ENCODE measurements around the gene SVOP. TPM values are rescaled to one million over a fixed set of nuclear protein-coding genes. Genes with fewer than 3 reads are reported as not detected.

SVOP gene
- total RNA-seq, 1 donor from 2014 or later = 5.5 TPM

DNA sequence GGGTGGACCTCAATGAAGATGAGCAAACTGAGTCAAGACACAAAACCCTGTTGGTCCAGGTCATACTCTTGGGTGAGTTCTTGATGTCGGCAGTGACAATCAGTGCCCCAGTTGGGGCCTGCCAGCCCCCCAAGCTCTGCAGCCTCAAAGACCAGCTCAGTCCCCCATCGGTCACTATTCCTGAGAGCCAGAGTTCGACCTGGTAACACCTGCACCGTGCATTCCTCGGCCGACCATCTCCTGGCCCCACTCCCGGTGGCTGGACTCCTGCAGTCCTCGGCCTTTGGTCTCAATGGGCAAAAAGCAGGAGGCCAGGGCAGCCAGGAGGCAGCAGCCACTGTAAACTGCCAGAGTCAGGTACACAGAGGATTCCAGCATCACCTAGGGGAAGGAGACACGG is 108.5 kb downstream of the SVOP start:
- ATAC-seq (no peak), DNase-seq (ENCODE audit: missing footprints) (no peak)
- intact Hi-C loops (cut with DNase I) = no loop called here

DNA sequence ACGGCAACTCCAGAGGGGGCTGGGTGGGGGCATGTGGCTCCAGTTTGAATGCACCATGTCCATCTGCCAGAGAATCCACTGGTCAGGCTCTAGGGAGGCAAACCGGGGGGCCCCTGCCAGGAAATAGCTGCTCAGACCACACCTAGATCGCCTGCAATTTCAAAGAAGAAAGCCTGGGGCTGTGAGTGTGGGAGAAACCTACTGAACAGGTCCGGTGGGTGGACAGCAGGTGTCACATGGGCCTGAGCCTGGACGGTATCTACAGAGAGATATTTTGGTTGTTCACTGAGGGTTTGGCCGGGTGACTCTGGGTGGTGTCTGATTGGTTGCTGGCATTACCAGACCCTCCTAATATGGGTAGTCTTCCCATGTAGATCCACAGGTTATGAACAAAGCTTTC is 109.0 kb downstream of the SVOP start:
- ATAC-seq (no peak), DNase-seq (ENCODE audit: missing footprints) (no peak)
- intact Hi-C loops (cut with DNase I) = no loop called here

DNA sequence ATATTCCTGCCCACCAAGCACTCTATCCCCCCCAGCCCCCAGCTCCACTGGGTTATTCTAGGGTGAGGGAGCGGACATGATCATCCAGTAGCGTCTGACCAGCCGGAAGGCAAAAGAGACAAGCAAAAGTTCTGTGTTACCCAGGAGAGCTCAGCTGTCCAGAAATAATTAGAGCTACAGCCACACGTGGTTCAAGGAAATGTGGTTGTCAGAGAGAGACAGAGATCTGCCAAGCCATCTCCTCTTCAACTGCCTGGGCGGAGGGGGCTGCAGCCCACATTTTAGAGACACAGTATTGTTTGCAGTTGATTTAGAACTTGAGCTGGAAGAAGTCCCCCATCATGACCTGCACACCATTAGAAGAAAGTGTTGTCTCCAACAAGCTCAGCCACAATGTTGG is 110.5 kb downstream of the SVOP start:
- DNase-seq (ENCODE audit: missing footprints) (no peak), ATAC-seq (no peak)
- intact Hi-C loops (cut with DNase I) = no loop called here

DNA sequence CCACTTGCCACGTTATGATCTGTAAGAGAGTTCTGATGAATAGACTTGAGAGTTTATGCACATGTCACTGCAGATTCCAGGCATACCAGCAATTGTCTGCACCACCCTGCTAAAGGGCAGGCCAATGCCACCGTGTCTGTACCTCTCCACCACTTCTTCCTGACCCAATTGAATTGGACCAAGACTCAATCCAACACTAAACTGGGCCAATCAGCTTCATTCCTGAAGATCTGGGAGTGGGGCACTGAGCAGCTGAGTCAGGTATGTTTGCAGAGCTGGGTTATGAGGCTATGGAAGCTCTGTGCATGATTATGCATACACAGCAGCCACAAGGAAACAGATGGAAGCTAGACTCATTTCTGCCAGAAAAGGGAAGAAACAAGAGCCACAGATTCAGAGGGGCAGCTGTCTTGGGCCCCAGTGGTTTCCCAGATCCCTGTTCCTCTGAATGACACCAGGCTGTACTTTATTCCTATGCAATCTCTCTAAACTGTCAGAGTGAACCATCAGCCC is 113.0 kb downstream of the SVOP start:
- ATAC-seq = peak; percentile 79

DNA sequence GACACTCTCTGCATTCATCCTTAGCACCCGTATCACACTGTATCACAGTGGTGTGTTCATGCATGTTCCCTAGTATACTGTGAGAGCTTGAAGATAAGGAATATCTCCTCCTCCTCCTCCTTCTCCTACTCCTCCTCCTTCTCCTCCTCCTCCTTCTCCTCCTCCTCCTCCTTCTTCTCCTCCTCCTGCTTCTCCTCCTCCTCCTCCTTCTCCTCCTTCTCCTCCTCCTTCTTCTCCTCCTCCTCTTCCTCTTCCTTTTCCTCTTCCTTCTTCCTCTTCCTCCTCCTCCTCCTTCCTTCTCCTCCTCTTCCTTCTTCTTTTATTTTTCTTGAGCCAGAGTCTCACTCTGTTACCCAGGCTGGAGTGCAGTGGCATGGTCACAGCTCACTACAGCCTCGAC is 113.9 kb downstream of the SVOP start:
- ATAC-seq (no peak), DNase-seq (ENCODE audit: missing footprints) (no peak)
- intact Hi-C loops (cut with DNase I) = no loop called here

More for the DNA sequence above, 113.0 kb downstream of the SVOP start:
- no peak for DNase-seq (ENCODE audit: missing footprints)
- intact Hi-C loops (cut with DNase I) = no loop called here

DNA sequence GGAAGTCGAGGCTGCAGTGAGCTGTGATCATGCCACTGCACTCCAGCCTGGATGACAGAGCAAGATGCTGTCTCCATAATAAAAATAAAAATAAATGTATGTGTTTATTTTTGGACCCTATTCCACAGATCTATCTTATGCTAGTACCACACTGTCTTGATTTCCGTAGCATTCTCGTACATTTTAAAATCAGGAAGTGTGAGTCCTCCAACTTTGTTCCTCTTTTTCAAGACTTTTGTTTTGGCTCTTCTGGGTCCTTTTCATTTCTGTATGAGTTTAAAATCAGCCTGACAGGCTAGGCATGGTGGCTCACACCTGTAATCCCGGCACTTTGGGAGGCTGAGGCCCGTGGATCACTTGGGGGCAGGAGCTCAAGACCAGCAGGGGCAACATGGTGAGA is 115.1 kb downstream of the SVOP start:
- DNase-seq (ENCODE audit: missing footprints) = no peak
- intact Hi-C loops (cut with DNase I) = no loop called here
- ATAC-seq = no peak

DNA sequence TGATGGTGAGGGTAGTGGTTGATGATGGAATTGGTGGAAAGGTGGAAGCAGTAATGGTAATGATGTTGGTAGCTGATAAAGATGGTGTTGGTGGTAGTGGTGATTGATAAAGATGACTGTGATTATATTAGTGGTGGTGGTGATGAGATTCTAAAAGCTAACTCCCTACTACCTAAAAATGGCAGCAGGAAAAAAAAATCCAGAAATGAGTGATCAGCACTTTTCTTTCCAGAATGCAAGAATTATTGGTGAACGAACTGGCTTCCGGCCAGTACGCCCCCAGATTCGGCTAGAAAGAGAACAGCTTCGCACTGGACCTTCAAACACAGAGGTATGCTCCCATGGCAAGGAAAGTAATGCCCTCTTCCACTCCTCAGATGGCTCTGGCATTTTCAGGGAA is 121.7 kb downstream of the SVOP start:
- intact Hi-C loops (cut with DNase I) = no loop called here
- no peak for DNase-seq (ENCODE audit: missing footprints)
- ATAC-seq = no peak

DNA sequence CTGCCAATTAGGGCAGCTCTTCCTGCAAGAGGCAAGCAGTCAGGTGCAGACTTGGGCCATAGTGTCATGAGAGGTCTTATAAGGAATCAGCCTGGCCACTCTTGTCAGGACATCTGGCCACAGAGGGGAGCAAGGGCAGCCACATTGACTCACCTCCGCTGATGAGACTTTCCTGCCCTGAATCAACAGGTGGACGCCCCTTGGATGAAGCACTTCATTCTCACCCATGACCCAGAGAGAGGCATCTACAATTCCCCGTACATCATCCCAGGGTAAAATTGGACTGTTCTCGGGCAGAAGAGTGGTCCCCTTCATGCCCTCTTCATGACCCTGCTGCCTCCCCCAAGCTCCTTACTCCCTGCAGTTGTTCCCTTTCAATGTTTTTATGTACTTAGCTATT is 124.1 kb downstream of the SVOP start:
- ATAC-seq = no peak
- intact Hi-C loops (cut with DNase I) = no loop called here
- no peak for DNase-seq (ENCODE audit: missing footprints)

DNA sequence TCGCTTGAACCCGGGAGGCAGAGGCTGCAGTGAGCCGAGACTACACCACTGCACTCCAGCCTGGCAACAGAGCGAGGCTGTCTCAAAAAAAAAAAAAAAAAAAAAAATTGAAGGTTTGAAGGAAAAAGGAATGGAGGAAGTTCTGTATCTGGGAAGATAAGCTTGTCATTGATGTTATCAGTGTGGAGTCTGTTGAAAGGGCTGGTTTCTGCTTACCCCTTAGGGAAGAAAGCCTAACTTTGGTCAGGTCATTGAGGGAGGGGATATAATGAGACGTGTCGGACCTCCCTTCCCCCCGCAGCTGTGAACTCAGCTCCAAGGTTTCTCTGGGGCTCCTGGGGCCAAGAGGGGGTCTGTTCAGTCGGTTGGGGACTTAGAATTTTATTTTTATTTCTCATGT is 124.5 kb downstream of the SVOP start:
- intact Hi-C loops (cut with DNase I) = no loop called here
- DNase-seq (ENCODE audit: missing footprints) = no peak
- no peak for ATAC-seq

DNA sequence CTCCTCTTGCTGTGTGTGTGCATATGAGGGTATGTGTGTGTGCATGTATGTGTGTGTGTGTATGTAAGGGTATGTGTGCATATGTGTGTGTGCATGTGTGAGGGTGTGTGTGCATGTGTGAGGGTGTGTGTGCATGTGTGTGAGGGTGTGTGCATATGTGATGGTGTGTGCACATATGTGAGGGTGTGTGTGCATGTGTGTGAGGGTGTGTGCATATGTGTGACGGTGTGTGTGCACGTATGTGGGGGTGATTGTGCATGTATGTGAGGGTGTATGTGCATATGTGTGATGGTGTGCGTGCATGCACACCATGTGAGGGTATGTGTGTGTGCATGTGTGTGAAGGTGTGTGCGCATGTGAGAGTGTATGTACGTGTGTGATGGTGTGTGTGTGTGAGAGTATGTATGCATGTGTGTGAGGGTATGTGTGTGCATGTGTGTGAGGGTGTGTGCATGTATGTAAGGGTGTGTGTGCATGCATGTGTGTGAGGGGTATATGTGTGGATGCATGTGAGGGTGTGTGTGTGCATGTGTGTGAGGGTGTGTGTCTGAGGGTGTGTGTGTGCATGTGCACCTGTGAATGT is 125.6 kb downstream of the SVOP start:
- intact Hi-C loops (cut with DNase I) = no loop called here
- DNase-seq (ENCODE audit: missing footprints) (no peak), ATAC-seq (no peak)

DNA sequence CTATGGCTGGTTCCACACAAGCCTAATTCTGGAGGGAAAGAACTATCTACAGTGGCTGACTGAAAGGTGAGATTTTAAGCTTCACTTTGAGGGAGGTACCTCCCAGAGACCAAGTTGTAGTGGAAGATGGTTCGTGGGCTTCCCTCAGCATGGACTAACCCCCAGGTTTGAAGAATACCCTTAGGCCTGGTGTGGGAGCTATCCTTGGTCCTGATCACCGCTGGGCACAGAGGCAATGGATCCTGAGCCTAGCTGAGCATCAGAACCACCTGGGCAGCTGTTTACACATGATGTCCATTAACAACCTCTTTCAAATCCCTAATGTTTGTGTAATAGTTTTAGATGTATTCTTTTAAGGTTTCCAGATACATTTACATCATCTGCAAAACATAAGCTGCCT is 130.7 kb downstream of the SVOP start:
- DNase-seq (ENCODE audit: missing footprints) (no peak), ATAC-seq (no peak)
- intact Hi-C loops (cut with DNase I) = no loop called here

DNA sequence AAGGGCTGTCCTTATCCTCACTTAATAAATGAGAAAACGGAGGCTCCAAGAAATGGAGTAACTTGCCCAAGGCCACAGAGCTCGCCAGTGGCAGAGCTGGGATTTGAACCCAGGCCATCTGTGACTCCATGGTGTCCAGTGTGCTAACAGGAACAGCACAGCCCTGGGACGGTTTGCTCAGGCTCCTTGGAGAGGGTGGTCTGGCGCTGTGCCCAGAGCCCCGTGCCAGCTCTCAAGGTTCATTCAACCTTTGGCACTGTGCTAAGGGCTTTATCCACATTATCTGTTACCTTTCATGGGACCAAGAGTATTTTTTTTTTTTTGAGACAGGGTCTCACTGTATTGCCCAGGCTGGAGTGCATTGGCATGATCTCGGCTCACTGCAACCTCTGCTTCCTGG is 132.8 kb downstream of the SVOP start:
- no peak for ATAC-seq
- intact Hi-C loops (cut with DNase I) = loop anchor here (10.0 kb wide), 1 partner anchor 207 kb away; the partner anchor contains the start of genes ALKBH2 and UNG

DNA sequence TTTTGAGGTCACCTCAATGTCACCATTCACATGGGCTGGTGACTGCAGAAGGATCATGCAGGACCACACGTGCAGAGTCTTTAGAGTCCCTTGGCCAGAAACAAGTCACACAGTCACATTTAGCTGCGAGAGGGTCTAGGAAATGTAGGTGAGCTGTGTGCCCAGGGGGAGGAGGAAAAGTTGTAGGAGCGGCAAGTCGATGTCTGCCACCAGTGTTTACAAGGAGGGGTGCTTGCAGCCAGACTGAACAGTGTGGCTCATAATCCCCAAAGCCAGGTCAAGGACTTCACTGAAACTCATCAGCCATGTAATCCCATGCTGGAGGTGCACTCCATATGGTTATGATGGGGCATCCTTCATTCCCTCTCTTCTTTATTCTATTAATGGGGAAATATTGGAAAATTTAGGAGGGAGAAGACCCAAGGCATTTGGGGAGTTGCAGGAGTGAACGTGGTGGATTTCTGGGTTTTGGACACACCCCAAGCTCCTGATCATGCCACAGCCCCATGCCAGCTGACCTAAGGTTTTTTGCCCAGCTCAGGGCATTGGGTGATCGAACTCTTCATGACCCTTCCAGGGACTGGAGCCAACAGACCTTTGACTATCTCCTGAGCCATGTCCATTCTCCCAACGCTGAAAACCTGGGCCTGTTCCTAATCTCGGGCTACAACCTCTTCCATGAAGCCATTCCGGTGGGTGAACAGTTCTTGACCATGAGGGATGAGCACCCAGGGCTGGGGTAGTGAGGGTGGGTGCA is 133.8 kb downstream of the SVOP start:
- DNase-seq (ENCODE audit: missing footprints) (no peak), ATAC-seq (no peak)
- intact Hi-C loops (cut with DNase I) = loop anchor here (10.0 kb wide), 1 partner anchor 208 kb away; the partner anchor contains the start of genes ALKBH2 and UNG

More for the DNA sequence above, 132.8 kb downstream of the SVOP start:
- no peak for DNase-seq (ENCODE audit: missing footprints)

DNA sequence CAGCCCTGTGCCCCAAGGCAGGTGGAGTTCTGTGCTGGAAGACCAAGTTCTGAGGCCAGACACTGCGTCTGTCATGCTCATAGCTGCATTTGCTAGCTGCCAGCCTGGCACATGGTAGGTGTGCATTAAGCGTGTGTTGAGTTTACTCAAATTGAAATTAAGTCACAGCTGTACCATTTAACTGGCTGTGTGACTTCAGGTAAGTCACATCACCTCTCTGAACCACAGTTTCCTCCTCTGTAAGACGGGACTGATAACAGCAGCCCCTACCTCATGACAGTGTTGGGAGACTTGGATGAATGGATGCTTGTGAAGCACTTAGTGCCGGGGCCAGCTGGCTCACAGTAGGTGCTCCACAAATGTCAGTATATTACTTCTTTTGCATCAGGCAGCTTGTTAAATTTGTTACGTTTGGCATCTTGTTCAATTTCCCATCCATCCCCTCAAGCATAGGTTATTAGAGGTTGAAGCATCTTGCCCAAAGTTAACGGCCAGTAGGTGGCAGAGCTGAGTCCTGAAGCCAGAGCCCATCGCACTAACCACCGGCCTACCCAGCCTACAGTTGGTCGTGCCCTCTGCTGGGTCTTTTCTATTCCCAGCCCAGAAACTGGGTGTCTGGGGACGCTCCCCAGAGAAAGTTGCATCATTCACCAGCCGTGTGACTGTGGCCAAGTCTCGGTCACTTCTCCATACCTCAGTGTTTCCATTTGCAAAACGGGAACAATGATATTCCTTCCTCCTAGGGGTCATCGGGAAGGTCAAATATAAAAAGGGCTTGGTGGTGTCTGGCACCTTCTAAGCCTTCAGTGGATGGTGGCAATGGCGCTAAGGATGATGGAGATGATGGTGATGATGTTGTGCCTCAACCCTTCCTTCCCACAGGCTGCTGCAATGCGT is 136.5 kb downstream of the SVOP start:
- peak; percentile 54 for ATAC-seq
- intact Hi-C loops (cut with DNase I) = loop anchor here (10.0 kb wide), 1 partner anchor 210 kb away; the partner anchor contains the start of genes ALKBH2 and UNG
- peak; percentile 71 for DNase-seq (ENCODE audit: missing footprints)

DNA sequence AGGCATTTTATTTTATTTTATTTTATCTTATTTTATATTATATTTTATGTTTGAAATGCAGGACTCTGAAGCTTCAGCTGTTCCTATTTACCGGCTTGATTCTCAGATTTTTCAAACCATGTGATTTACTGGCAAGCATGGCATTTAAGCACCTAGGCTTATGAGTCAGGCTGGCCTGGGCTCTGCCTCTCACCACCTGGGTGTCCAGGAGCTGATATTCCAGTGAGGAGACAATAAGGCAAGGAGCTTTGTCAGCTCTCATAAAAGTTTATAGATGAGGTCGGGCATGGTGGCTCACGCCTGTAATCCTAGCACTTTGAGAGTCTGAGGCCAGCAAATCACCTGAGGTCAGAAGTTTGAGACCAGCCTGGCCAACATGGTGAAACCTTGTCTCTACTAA is 138.9 kb downstream of the SVOP start:
- intact Hi-C loops (cut with DNase I) = loop anchor here (10.0 kb wide), 1 partner anchor 213 kb away; the partner anchor contains the start of genes ALKBH2 and UNG
- no peak for DNase-seq (ENCODE audit: missing footprints)
- no peak for ATAC-seq

DNA sequence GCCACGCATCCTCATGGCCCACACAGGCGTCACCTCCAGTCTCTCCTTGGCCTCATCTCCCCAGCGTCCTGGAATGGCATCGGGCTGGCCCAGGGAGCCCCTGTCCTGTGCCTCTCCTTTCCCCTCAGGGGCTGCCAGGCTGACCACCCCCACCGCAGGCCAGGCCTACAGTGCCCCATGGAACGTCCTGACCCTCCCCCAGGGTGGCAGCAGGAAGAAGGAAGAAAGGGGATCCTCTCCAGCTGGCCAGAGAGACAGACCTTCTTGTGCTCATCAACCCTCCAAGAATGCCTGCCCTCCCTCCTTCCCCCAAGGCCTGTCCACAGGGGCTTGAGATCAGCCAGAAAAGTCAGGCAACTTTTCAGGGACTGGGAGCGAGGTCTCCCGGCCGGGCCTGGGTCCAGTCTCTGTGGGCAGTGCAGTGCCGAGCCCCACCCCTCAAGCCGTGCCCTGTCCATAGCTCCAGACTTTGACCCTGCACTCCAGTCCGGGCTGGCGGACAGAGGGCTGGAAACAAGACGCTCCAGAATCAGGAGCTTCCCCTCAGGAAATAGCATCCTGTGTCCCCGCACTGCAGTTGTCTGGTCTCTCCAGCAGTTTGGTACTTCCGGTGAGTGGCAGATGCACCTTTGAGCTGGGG is 141.1 kb downstream of the SVOP start, which contains the start of gene DAO:
DAO (plus strand) TSS at position 478 of the 640 bp plus-strand sequence. CDS start 4,915 bp downstream, outside the sequence.
- DNase-seq (ENCODE audit: missing footprints) (no peak), ATAC-seq (no peak)
- intact Hi-C loops (cut with DNase I) = loop anchor here (10.0 kb wide), 1 partner anchor 215 kb away; the partner anchor contains the start of genes ALKBH2 and UNG

DNA sequence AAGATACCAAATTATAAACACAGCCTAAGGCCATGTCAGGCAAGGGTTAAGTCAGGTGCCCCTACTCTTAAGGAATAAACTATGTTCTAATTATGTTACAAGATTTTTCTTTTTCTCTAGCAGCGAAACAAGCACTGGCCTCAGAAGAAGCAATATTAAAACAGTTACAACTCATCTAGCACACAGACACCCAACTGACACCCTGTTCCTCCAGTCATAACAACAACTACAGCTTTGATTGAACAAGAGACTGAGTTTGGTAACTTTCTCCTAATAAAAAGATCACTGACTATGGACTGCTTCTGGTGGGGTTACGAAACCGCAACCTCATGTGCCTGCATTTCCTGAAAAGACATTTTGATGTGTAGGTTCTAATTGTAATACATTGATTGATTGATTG is 144.3 kb downstream of the SVOP start:
- ATAC-seq (no peak), DNase-seq (ENCODE audit: missing footprints) (no peak)
- intact Hi-C loops (cut with DNase I) = no loop called here

DNA sequence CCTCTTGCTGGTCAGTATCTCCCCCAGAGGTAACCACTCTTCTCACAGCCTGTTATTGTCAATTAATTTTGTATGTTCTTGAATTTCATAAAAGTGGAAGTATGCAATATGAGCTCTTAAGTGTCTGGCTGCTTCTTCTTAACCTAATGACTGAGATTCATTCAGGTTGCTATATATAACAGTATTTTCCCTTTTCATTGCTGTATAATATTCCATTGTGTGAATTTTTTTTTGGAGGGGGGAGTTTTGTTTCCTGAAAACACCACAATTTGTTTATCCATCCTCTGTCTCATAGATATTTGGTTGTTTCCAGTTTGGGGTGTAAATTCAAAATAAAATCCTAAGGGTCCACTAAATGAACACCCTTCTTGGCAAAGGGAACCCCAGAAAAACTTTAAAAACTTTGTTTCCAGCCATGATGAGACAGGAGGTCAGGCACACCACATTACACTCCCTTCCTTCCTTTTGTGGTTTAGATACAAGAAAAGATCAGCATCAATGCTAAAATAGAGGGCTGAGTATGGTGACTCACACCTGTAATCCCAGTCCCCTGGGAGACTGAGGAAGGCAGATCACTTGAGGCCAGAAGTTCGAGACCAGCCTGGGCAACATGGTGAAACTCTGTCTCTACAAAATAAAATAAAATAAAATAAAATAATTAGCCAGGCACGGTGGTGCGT is 145.0 kb downstream of the SVOP start:
- ATAC-seq (no peak), DNase-seq (ENCODE audit: missing footprints) (no peak)
- intact Hi-C loops (cut with DNase I) = no loop called here
